Amygdala (tissue), 56 donors: Measurements from ENCODE around the gene RINL.

Source experiments
- DNase-seq, 56 donors: peaks; one replicate each; lab custom pipeline; 2025; lab: John Stamatoyannopoulos, UW

RINL gene

GRCh38 chr19:38877781-38878574 lies at the start of gene RINL:
Gene RINL (minus strand): TSS chr19:38878275. CDS start chr19:38876742, 1,533 bp downstream.
- peak in 3 of 56 donors; percentile 7 to 35 (median 26) for DNase-seq

DNA sequence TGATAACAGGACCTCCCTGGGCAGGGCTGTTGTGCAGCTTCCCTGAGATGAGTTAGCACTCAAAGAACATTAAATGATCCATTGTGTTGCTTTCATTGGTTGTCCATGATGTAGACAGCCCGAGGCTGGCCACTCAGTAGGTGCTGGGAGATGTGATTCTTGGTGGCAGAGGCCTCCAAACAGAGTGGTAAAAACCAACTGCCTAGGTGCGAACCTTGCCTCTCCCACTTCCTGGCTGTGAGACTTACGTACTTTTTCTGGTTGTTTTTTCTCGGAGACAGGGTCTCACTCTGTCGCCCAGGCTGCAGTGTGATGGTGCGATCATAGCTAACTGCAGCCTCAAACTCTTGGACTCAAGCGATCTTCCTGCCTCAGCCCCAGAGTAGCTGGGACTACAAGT lies 46.3 kb upstream of the RINL start:
- DNase-seq: no peak

DNA sequence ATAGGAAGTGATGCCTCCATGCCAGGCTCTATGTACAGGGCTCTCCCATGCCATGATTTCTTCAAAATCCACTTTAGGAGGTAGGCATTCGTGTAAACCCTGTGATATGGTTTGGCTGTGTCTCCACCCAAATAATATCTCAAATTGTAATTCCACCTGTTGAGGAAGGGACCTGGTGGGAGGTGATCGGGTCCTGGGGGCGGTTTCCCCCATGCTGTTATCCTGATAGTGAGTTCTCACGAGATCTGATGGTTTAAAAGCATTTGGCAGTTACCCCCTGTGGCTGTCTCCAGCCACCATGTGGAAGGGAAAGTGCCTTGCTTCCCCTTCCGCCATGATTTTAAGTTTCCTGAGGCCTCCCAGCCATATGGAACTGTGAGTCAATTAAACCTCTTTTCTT lies 44.4 kb upstream of the RINL start:
- DNase-seq: no peak

DNA sequence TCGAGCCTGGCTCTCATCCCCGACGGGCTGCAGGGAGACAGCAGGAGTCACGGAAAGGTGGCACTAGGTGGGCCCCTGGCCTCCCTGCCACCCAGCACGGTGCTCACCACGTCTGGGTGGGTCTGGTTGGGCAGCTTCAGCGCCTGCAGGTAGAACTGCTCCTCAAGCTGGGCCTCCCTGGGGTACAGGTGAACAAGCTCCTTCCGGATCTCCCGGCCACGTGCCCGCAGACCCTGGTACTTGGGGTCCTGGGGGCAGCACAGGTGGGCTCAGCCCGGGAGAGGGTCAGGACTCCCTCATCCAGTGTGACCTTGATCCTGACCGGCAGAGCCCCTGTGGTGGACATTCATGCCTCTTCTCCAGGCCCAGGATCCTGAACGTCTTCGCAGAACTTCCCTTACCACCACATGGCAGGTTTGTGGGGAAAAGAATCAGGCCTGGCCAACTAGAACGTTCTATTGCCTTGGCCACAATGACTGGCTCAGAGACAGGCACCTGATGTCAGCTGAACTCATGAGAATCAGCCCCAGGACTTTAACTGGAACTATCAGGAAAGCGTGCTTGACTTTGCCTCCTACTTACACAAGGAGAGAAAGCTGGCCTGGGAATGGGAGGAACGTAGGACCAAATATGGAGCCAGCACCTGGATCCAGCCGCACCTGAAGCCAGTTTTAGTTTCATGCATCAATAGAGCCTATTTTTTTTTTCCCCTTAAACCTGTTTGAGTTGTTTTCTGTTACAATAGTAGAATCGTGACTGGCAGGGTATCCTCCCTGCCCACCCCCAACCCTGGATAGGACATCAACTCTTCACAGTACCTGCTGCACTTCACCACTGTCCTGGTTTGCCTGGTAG lies 43.6 kb upstream of the RINL start:
- DNase-seq: no peak

- DNase-seq: no peak
Observed at GRCh38 chr19:38920602-38921419, 42.7 kb upstream of the RINL start.

DNA sequence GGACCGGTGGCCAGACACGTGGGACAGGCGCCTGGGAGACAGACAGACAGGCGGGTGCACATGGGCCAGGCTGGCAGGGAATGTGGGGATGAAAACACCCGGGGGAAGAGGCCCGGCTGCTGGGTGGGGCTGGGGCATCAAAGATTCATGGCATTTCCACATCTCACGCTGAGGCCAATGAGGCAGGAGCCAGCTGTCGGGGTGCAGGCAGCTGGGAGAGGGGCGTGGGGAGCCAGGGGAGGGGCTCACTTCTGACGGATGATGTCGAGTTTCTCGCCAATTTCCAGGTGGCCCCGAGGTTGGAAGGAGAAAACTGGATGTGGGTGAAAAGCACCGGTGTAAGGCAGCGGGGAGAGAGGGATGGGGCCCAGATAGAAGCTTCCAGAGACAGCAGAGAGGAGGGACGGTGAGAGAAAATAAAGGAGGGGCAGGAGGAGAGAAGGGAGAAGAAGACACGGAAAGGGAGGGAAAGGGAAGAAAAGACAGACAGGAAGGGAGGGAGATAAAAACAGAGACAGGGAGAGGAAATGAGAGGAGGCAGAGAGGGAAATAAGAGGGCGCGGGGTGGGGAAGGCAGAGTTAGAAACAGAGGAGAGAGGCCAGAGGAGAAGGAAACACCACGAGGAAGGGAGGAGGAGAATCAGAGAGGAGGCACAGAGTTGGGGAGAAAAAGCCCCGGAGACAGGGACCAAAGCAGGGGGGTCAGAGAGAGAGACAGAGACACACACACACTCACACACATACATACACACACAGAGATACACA lies 41.9 kb upstream of the RINL start:
- DNase-seq: no peak

GRCh38 chr19:38918526-38918925 lies 40.5 kb upstream of the RINL start:
- no peak for DNase-seq

GRCh38 chr19:38917921-38918491 lies 39.9 kb upstream of the RINL start:
- no peak for DNase-seq

DNA sequence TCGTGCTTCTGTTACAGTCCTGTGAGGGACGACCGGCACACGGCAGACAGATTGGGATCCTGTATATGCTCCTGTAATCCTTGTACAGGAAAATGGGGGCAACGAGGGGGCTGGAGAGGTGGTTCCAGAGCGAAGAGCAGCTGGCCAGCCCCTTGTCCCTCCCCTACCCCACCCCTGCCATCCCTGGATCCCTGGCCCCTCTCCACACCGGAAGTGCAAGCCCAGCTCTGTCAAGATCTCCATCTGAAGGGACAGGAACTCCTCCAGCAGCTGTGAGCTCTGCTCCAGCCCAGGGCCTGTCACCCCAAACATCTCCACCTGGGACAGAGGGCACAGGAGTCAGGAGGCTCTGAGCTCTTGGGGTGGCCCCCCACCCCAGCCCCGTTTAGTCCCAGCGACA lies 39.4 kb upstream of the RINL start:
- no peak for DNase-seq

- DNase-seq: no peak
Observed at GRCh38 chr19:38915329-38916321, 37.5 kb upstream of the RINL start.

- DNase-seq: no peak
Observed at GRCh38 chr19:38913958-38914357, 35.9 kb upstream of the RINL start.

DNA sequence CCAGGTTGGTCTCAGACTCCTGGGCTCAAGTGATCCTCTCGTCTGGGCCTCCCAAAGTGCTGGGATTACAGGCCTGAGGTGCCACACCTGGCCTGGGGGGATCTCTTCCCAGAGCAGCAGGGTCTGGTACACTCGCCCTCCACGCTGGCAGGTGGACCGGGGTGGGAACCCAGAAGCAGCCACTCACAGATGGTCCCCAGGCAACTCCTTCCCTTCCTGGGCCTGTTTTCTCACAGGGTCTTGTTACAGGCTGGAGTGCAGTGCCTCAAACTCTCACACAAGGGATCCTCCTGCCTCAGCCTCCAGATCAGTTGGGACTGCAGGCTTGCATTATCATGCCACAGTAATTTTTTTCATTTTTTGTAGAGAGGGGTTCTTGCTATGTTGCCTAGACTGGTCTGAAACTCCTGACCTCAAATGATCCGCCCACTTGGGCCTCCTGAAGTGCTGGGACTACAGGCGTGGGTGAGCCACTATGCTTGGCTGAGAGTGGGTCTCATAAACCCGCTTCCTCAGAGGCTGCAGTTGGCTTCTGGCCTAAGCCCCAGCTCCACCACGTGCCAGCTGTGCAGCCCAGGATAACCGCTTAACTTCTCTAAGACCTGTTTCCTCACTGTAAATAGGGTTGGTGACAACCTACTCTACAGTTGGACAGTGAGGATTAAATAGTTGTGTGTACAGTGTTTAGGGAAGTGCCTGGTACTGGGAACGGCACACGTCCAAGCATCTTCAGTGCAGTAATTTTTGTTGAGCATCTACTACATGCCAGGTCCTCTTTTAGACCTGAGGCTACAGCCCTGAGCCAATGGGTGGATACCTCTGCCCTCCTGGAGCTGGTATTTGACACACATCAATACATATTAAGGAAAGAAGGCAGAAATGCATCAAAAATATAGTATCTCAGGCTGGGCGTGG lies 34.8 kb upstream of the RINL start:
- DNase-seq: no peak

DNA sequence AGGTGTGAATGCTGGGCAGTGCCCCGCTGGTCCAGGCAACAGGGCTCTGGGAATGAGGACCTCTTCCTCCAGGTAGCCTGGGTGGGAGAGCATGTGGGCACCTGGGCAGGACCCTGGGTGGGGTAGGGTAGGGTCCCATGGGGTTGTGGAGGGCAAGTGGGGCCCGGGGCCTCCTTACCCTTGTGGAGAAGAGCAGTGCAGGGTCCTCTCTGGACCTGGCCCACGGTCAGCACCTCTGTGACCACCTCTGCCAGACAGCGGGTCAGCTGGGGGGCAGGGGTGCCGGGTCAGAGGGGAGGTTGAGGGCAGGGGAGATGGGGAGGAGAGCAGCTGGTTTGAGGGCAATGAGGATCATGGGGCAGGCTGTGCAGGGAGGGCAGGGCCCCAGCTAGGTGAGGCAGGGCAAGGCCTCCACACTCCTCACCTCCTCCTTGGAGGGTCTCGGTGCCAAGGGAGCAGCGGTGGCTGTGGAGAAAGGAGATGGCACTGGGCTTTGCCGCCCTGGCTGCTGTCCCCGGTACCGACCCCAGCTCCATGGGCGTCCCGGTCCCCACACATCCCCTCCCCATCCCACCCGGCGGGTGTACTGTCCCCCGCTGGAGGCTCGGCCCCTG lies 33.4 kb upstream of the RINL start:
- DNase-seq: no peak

- DNase-seq: no peak
Observed at GRCh38 chr19:38910488-38910887, 32.4 kb upstream of the RINL start.

- no peak for DNase-seq
Observed at GRCh38 chr19:38908911-38909310, 30.8 kb upstream of the RINL start.

- no peak for DNase-seq
Observed at GRCh38 chr19:38907670-38908069, 29.6 kb upstream of the RINL start.

DNA sequence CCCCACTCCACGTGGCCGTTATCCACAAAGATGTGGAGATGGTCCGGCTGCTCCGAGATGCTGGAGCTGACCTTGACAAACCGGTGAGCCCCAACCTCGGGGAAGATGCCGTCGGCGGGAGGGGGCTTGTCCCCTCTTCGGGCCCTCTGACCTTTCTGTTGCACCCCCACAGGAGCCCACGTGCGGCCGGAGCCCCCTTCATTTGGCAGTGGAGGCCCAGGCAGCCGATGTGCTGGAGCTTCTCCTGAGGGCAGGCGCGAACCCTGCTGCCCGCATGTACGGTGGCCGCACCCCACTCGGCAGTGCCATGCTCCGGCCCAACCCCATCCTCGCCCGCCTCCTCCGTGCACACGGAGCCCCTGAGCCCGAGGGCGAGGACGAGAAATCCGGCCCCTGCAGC lies 29.2 kb upstream of the RINL start:
- no peak for DNase-seq
